Stimulated activated CD4-positive, alpha-beta T cell treated with anti-CD3 and anti-CD28 coated beads, TNF-alpha, amount 100 ng/mL, for 4 hours (primary cell): Measurements from ENCODE around the gene TMEM115.

Experiments used
- DNase-seq, 3 experiments: peaks; one replicate each; pipeline ENCODE4 v3.0.0-alpha.2; 2020; ENCODE audit warnings: low read depth in 3 of 3

TMEM115 gene

GRCh38 chr3:50378024-50378423 lies 18.7 kb upstream of the TMEM115 start:
- no peak for DNase-seq

GRCh38 chr3:50375258-50375931 lies 16.1 kb upstream of the TMEM115 start:
- no peak for DNase-seq

DNA sequence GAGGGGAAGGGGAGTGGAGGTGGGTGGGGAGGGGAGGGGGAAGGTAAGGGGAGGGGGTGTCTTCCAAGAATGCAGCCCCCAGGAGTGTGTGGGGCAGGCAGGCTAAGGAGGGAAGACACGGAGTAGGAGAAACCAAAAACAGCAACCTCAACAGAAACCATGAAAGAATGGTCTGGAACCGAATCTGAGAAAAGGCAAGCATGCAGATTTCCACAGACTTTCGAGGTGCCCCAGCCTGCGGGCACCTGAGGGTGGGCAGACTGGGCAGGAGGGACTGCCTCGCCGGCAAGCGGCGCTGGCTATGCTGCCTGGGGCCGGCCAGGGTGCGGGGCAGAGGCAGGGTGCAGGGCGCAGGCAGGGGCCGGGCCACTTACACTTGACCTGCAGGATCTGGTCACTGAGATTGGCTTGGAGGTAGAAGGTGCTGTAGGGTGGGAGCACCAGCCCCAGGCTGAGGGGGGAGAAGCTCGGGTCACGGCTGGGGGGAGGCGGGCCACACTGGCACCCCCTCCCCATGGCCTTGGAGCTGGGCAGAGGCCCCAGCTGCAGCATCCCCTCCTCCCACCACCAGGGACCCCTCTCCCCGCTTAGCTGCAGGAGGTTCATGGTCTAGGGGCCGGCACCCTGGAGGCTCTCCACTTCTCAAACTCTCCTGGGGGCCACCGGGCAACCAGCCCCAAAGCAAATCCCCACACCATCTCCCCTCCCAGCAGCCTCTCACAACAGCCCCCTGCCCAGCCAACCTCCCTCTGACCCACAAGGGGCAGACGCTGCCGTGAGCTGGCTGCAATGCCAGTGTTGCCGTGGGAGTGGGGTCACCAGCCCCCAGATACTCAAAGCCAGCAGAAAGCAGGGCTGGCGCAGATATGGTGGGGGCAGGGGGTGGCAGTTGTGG lies 15.3 kb upstream of the TMEM115 start:
- DNase-seq, result no peak

- DNase-seq, result no peak
Measured at GRCh38 chr3:50373146-50374051, 14.1 kb upstream of the TMEM115 start.

- DNase-seq, result no peak
Measured at GRCh38 chr3:50372349-50372748, 13.0 kb upstream of the TMEM115 start.

- DNase-seq, result no peak
Measured at GRCh38 chr3:50371133-50371685, 11.9 kb upstream of the TMEM115 start.

- no peak for DNase-seq
Measured at GRCh38 chr3:50370594-50370993, 11.3 kb upstream of the TMEM115 start.

- DNase-seq, result no peak
Measured at GRCh38 chr3:50369012-50369670, 9.8 kb upstream of the TMEM115 start.

DNA sequence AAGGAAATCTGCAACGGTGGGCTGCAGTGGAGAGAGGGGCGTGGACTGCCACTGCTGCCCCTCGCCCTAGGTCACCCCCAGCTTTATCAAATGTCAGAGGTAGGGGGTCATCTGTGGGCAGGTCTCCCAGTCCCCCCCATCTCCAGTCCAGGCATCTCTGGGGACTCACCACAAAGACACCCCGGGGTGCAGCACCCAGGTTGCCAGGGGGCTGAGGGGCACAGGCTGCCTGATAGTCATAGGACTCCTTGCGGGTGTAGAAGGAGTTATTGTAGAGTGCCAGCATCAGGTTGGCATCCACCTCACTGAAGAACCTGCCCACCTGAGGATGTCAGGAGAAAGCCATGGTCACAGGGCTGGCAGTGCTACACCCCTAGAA lies 6.5 kb upstream of the TMEM115 start:
- no peak for DNase-seq

DNA sequence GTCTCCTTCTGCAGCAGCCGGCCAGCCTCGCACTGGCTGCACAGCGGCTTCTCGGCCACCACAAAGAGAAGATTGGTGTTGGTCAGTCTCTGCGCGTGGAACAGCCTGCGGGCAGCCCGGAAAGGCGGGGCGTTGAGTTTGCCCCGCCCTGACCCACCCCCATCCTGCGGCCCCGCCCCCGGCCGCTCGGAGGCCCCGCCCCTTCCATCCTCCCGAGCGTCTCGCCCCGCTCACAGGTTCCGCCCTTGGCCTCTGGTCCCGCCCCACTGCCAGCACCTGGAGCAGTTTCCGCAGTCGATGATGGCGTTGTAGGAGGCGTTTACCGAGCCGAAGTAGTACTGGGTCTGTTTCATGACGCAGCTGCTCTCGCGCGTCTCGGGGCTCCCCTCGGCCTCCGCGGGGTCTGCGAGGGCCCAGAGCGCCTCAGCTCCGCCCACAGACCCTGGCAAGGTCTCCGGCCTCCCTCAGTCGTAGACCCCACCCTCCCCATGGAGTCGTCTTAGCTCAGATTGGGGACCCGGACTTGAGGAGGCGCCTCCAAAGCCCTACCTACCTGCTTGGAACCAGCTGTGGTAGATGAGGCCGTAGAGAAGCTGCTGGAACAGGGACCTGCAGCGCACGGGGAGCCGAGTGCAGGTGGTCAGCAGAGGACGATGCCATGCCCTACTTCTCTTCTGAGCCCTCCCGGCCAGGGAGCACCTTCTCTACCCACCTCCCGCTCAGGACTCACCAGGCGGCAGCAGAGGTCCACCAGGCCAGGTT lies 5.9 kb upstream of the TMEM115 start:
- DNase-seq, result peak; percentile 87 to 91 (median 89)

DNA sequence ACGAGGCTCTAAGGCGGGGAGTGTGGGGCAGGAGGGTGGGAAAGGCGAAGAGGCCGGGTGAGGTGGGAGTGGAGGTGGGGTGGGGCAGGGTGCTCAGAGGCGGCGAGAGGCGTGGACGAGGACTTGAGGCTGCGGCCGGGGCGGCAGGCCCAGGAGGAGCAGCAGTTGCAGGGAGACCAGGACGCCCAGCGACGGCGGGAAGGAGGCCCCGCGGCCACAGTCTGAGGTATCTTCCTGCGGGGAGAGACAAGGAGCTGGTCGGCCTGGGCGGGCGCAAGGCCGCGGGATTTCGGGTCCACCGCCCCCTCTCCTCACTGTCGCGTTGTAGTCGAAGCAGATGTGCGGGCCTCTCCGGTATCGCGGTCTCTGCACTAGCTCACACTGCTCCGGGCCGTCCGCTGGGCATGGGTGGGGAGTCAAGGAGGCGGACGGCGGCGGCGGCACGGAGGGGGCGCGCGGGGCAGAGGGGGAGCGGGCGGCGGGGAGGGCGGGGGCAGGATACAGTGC lies 5.3 kb upstream of the TMEM115 start:
- DNase-seq, result no peak

GRCh38 chr3:50359760-50360110 lies 414 bp upstream of the TMEM115 start:
- no peak for DNase-seq

- DNase-seq, result no peak
Measured at GRCh38 chr3:50358355-50358910, 888 bp downstream of the TMEM115 start.

GRCh38 chr3:50357481-50357880 lies 1.8 kb downstream of the TMEM115 start:
- DNase-seq, result no peak

DNA sequence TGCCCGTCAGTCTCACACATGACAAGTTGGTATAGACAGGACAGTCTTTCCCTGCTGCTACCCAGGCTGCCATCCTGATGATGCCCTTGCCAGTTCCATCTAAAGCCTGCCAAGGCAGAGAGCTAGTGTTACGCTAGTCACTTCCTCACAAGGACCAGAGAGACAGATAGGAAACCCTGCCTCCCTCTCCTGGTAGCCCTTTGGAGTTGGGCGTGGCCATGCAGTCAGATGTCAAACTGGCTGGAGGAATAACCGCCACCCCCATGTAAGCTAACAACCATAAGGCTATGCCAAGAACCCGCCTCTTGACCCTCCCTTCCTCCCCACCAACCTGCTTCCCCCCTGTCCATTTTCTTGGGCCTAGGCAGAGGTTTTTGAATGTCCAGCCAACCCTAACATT lies 2.8 kb downstream of the TMEM115 start:
- DNase-seq, result no peak

GRCh38 chr3:50355829-50356552 lies 3.3 kb downstream of the TMEM115 start:
- DNase-seq, result no peak

- DNase-seq, result no peak
Measured at GRCh38 chr3:50354850-50355249, 4.5 kb downstream of the TMEM115 start.

DNA sequence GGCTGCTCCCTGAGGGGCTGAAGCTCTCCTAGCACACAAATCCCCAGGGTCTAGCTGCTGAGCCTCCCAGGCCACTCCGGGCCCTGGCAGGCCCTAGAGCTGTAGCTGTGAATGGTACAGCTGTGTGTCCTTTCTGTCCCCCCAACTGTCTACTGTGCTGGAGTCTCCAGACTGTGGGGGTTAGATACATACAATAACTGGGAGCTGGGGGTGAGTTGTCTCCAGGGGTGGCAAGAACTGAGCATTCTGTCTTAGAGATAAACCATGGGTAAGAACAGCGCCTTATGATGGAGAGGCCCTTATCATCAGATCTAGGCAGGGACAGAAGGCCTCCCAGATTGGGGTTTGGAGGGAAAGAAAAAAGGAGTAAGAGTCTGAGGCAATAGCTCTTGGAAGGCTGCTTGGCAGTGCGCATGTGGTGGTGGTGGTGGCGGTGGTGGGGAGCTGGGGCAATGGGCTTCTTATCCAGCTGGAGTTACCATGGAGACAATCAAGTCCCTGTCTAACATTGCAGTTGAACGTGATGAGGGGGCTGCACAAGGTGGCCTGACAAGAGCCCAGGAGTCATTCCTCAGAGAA lies 5.0 kb downstream of the TMEM115 start:
- no peak for DNase-seq
